MV-4-11 (cell line): ENCODE results near the gene FRMD4A.

Source experiments
- DNase-seq: peaks from one replicate; lab custom pipeline; 2025; lab: John Stamatoyannopoulos, UW

FRMD4A gene

GRCh38 chr10:14016011-14016536, 314.6 kb downstream of the FRMD4A start:
- peak; percentile 80 for DNase-seq

- no peak for DNase-seq
Observed at GRCh38 chr10:14014423-14014822, 316.3 kb downstream of the FRMD4A start.

GRCh38 chr10:14010769-14011574, 319.8 kb downstream of the FRMD4A start:
- DNase-seq, result no peak

GRCh38 chr10:14010101-14010558, 320.6 kb downstream of the FRMD4A start:
- DNase-seq, result no peak

GRCh38 chr10:14009371-14010100, 321.2 kb downstream of the FRMD4A start:
- DNase-seq, result no peak

- DNase-seq, result no peak
Observed at GRCh38 chr10:14008740-14009080, 322.0 kb downstream of the FRMD4A start.

- no peak for DNase-seq
Observed at GRCh38 chr10:14004536-14004935, 326.2 kb downstream of the FRMD4A start.

- no peak for DNase-seq
Observed at GRCh38 chr10:14003517-14004184, 327.1 kb downstream of the FRMD4A start.

GRCh38 chr10:14001298-14002040, 329.3 kb downstream of the FRMD4A start:
- no peak for DNase-seq

- no peak for DNase-seq
Observed at GRCh38 chr10:13998163-13998835, 332.4 kb downstream of the FRMD4A start.

GRCh38 chr10:13997650-13998049, 333.1 kb downstream of the FRMD4A start:
- DNase-seq, result no peak

- DNase-seq, result peak; percentile 43
Observed at GRCh38 chr10:13994932-13995331, 335.8 kb downstream of the FRMD4A start.

- DNase-seq, result no peak
Observed at GRCh38 chr10:13993673-13994089, 337.0 kb downstream of the FRMD4A start.

GRCh38 chr10:13993169-13993568, 337.6 kb downstream of the FRMD4A start:
- no peak for DNase-seq

GRCh38 chr10:13991353-13991752, 339.4 kb downstream of the FRMD4A start:
- no peak for DNase-seq

GRCh38 chr10:13990946-13991345, 339.8 kb downstream of the FRMD4A start:
- DNase-seq, result no peak

GRCh38 chr10:13990392-13990805, 340.3 kb downstream of the FRMD4A start:
- DNase-seq, result no peak

GRCh38 chr10:13989616-13990015, 341.1 kb downstream of the FRMD4A start:
- DNase-seq, result no peak

- peak; percentile 33 for DNase-seq
Observed at GRCh38 chr10:13987446-13987845, 343.3 kb downstream of the FRMD4A start.

- DNase-seq, result no peak
Observed at GRCh38 chr10:13984647-13985155, 346.0 kb downstream of the FRMD4A start.

- no peak for DNase-seq
Observed at GRCh38 chr10:13983035-13983434, 347.7 kb downstream of the FRMD4A start.
